Stomach (tissue), 4 donors: ENCODE results near the gene PCSK9.

Source experiments
- EP300 ChIP-seq: sonication (generic); formaldehyde crosslinking; IDR thresholded peaks from one replicate; pipeline ENCODE4 v1.6.1; 2017; ENCODE audit warnings: antibody characterized with exemption
- POLR2A ChIP-seq, 4 donors: fragments of 450-650 bp; IDR thresholded peaks; one replicate each; pipeline ENCODE4 v1.6.1; 2016; ENCODE audit warnings: antibody characterized with exemption in 4 of 4, control low read depth in 2 of 4, mild to moderate bottlenecking in 1 of 4, moderate library complexity in 1 of 4
- POLR2AphosphoS5 ChIP-seq, 3 donors: sonication (generic); formaldehyde crosslinking; IDR thresholded peaks; one replicate each; pipeline ENCODE4 v1.6.1; 2016; ENCODE audit warnings: antibody characterized with exemption in 3 of 3
- TF ChIP-seq, protein P1 (sequence below), 7 experiments: fragments of 450-650 bp in 4 of 7; fragments of 200-600 bp in 3 of 7; sonication (generic) in 3 of 7; IDR thresholded peaks; one replicate each; pipeline ENCODE4 v1.5.1; 2016 to 2019; ENCODE audit warnings: antibody characterized with exemption in 7 of 7, control low read depth in 2 of 7, mild to moderate bottlenecking in 1 of 7

DNA sequence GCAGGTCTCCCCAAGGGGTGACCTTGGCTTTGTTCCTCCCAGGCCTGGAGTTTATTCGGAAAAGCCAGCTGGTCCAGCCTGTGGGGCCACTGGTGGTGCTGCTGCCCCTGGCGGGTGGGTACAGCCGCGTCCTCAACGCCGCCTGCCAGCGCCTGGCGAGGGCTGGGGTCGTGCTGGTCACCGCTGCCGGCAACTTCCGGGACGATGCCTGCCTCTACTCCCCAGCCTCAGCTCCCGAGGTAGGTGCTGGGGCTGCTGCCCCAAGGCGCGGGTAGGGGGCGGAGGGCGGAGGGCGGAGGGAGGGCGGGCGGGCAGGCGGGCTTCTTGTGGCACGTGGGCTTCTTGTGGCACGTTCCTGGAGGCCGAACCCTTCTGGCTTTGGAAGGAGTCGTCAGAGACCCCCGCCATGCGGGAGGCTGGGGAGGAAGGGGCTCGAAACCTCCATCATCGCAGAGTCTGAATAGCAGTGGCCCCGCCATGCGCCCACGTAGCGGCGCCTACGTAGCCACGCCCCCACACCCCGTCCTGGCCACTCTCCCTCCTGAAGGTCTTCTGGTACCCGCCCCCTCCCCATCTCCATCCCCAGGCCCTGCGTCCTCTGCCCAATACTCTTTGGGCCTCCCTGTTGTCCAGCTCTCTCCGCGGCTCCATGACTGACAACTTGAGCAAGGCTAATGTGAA, 16.7 kb downstream of the PCSK9 start:
- no peak for TF ChIP-seq POLR2A (IDR thresholded peaks at IDR 0.05)
- TF ChIP-seq, protein P1, sequence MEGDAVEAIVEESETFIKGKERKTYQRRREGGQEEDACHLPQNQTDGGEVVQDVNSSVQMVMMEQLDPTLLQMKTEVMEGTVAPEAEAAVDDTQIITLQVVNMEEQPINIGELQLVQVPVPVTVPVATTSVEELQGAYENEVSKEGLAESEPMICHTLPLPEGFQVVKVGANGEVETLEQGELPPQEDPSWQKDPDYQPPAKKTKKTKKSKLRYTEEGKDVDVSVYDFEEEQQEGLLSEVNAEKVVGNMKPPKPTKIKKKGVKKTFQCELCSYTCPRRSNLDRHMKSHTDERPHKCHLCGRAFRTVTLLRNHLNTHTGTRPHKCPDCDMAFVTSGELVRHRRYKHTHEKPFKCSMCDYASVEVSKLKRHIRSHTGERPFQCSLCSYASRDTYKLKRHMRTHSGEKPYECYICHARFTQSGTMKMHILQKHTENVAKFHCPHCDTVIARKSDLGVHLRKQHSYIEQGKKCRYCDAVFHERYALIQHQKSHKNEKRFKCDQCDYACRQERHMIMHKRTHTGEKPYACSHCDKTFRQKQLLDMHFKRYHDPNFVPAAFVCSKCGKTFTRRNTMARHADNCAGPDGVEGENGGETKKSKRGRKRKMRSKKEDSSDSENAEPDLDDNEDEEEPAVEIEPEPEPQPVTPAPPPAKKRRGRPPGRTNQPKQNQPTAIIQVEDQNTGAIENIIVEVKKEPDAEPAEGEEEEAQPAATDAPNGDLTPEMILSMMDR (IDR thresholded peaks at IDR 0.05): no peak
- no peak for TF ChIP-seq EP300
- TF ChIP-seq POLR2AphosphoS5 (IDR thresholded peaks at IDR 0.05): no peak
